CD8-positive, alpha-beta memory T cell (primary cell): ENCODE measurements around the gene FAM210B. TPM values are rescaled to one million over a fixed set of nuclear protein-coding genes. Genes with fewer than 3 reads are reported as not detected.
"Not testable (repeated sequence)": the region's sequence is repeated elsewhere in the genome, so short reads cannot be mapped to it uniquely, and the experiment has no call there.

ENCODE experiments used
- CTCF ChIA-PET: fragments of 350-600 bp; sonication (Branson Sonifier 250); formaldehyde crosslinking; loops from one replicate; lab custom pipeline; 2021; ENCODE audit warnings: antibody characterized with exemption; lab: Charles Lee
- POLR2A ChIA-PET: fragments of 350-600 bp; sonication (Branson Sonifier 250); formaldehyde crosslinking; loops from one replicate; lab custom pipeline; 2021; ENCODE audit warnings: antibody characterized with exemption; lab: Charles Lee
- DNase-seq, 5 donors: peaks; one replicate each; pipeline versions ENCODE4 v3.0.0 to v3.0.0-alpha.2; 2020 to 2022; ENCODE audit warnings: mixed read lengths in 1 of 5
- H3K27ac ChIP-seq: one replicate; pipeline ENCODE4 v1.7.0; 2013; ENCODE audit warnings: low read depth, mild to moderate bottlenecking, low read length, moderate library complexity
- H3K27me3 ChIP-seq: 2 replicates; pipeline ENCODE4 v1.7.0; 2013; ENCODE audit warnings: low read length, mild to moderate bottlenecking; ENCODE audit not compliant: insufficient read depth, poor library complexity, severe bottlenecking
- H3K36me3 ChIP-seq: 2 replicates; pipeline ENCODE4 v1.7.0; 2013; ENCODE audit warnings: mild to moderate bottlenecking, low read length, moderate library complexity; ENCODE audit not compliant: insufficient read depth
- H3K4me1 ChIP-seq: 2 replicates; pipeline ENCODE4 v1.7.0; 2013; ENCODE audit warnings: mild to moderate bottlenecking, low read length, moderate library complexity; ENCODE audit not compliant: insufficient read depth
- H3K4me3 ChIP-seq: 2 replicates; pipeline ENCODE4 v1.7.0; 2013; ENCODE audit warnings: mild to moderate bottlenecking, low read length
- H3K9me3 ChIP-seq: 2 replicates; pipeline ENCODE4 v1.7.0; 2013; ENCODE audit warnings: mild to moderate bottlenecking, low read length
- H3K27ac Mint-ChIP-seq, 8 donors: one replicate each; pipeline ENCODE4 v1.8.0; 2020 to 2021; ENCODE audit warnings: mixed read lengths in 8 of 8, mild to moderate bottlenecking in 6 of 8, inconsistent platforms in 3 of 8, moderate library complexity in 3 of 8
- H3K27me3 Mint-ChIP-seq, 2 donors: one replicate each; pipeline ENCODE4 v1.8.0; 2020 to 2021; ENCODE audit warnings: mixed read lengths in 2 of 2, mild to moderate bottlenecking in 1 of 2, moderate library complexity in 1 of 2
- H3K36me3 Mint-ChIP-seq, 3 donors: one replicate each; pipeline ENCODE4 v1.8.0; 2020 to 2021; ENCODE audit warnings: mixed read lengths in 3 of 3, inconsistent platforms in 1 of 3, mild to moderate bottlenecking in 1 of 3
- H3K4me1 Mint-ChIP-seq, 3 donors: one replicate each; pipeline ENCODE4 v1.8.0; 2020 to 2021; ENCODE audit warnings: mixed read lengths in 3 of 3, inconsistent platforms in 1 of 3, mild to moderate bottlenecking in 1 of 3
- H3K4me3 Mint-ChIP-seq, 7 donors: one replicate each; pipeline ENCODE4 v1.8.0; 2020 to 2021; ENCODE audit warnings: mixed read lengths in 7 of 7, mild to moderate bottlenecking in 6 of 7, moderate library complexity in 4 of 7, inconsistent platforms in 2 of 7
- H3K9me3 Mint-ChIP-seq, 5 donors: one replicate each; pipeline ENCODE4 v1.8.0; 2020 to 2022; ENCODE audit warnings: mixed read lengths in 5 of 5, mild to moderate bottlenecking in 3 of 5, moderate library complexity in 2 of 5, inconsistent platforms in 1 of 5
- polyA plus RNA-seq: library from polyadenylated mRNA; unstranded; fragments of 300-500 nt; fragmentation: Illumina TruSeq; gene quantifications from one replicate; pipeline ENCODE4 v1.2.3, GENCODE V29; 2021
- total RNA-seq, 2 experiments: library from RNA; stranded (reverse); gene quantifications; one replicate each; pipeline ENCODE4 v1.2.3, GENCODE V29; 2021

FAM210B gene
- total and polyA plus RNA-seq, 3 experiments from 2014 or later = 6.3 to 31.8 (median 6.7) TPM

- DNase-seq, H3K9me3 ChIP-seq, H3K36me3 ChIP-seq, H3K27me3 ChIP-seq, H3K9me3 Mint-ChIP-seq, H3K27me3 Mint-ChIP-seq: not testable (repeated sequence)
- CTCF ChIA-PET = interaction anchor here (1.4 kb wide), 1 partner anchor 16 kb away, joined by 5 read pairs; no protein-coding TSS in a partner anchor
- H3K4me1 Mint-ChIP-seq = peaks cover 39 to 51% (median 44%) of the 10 kb centered on the region in 3 donors
- peak overlapping the region; percentile 83 for H3K4me3 ChIP-seq
- peaks cover 0 to 41% (median 12%) of the 10 kb centered on the region in 3 donors for H3K36me3 Mint-ChIP-seq
- POLR2A ChIA-PET = interaction anchor here (1.2 to 1.5 kb wide), 2 partner anchors 11 to 53 kb away, joined by 4 to 5 read pairs; no protein-coding TSS in a partner anchor
- peaks cover 50% of the 10 kb centered on the region for H3K4me1 ChIP-seq
- peak overlapping the region; percentile 90 to 96 (median 93) for H3K4me3 Mint-ChIP-seq
- H3K27ac ChIP-seq = peak overlapping the region; percentile 69
- H3K27ac Mint-ChIP-seq = peak overlapping the region; percentile 91 to 99 (median 98)
Observed at GRCh38 chr20:56411287-56411686, 52.5 kb downstream of the FAM210B start.

DNA sequence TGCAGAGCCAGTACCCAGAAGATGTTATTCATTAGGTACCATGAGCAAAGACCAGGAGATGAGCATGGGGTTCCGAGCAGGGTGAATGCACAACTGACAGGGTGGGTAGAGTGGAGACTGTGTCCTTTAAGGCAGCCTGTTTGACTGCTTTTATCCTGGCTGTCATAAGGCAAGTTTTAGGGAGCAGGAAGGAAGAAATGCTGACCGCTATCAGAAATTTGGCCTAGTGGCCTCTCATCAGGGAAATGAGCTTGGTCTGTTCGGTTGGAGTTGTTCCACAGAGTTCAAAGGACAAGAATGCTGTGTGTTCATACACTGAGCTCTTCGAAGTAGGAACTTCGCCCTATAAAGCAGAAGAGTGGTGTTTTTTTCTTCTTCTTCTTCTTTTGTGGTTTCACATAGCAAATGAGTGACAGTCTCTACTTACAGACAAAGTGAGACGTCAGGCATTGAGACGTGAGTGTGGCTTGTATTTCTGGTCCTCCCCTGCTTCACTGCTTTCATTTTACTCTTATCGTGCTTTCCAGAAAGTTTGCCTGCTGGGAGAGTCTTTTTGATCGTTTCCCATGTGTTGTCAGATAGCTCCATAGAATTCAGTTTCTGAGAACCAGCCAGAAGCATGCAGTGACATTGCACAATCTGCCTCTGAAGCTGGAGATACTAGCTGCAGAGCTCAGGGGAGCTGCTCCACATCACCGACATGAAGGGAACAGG is 53.1 kb downstream of the FAM210B start, which contains the start of gene CASS4:
Gene CASS4, plus strand, starts transcription at position 502 of the 714 bp plus-strand sequence. Its CDS starts 199 bp downstream, at position 701.
- Mint-ChIP-seq H3K27ac (peak within 1 kb of the TSS; percentile 91 to 99 (median 98)), H3K9me3 (no peaks in the 10 kb centered on the region), H3K4me1 (peaks cover 45 to 57% (median 51%) of the 10 kb centered on the region in 3 donors), H3K36me3 (peaks cover 0 to 36% (median 15%) of the 10 kb centered on the region in 3 donors), H3K4me3 (peak within 1 kb of the TSS; percentile 90 to 96 (median 93)), H3K27me3 (no peaks in the 10 kb centered on the region)
- CTCF ChIA-PET = interaction anchor here (1.1 to 2.3 kb wide), 6 partner anchors 10 to 52 kb away, joined by 3 to 11 read pairs (median 4); no protein-coding TSS in a partner anchor
- POLR2A ChIA-PET = interaction anchor here (0.9 to 1.5 kb wide), 4 partner anchors 10 to 52 kb away, joined by 3 to 5 read pairs (median 4); partner anchors contain the start of genes AURKA and CSTF1
- peak within 1 kb of the TSS; percentile 83 for H3K4me3 ChIP-seq
- peak within 1 kb of the TSS; percentile 69 for H3K27ac ChIP-seq
- no peaks in the 10 kb centered on the region for H3K27me3 ChIP-seq
- peaks cover 56% of the 10 kb centered on the region for H3K4me1 ChIP-seq
- no peaks in the 10 kb centered on the region for H3K9me3 ChIP-seq
- peaks cover 5% of the 10 kb centered on the region for H3K36me3 ChIP-seq
- DNase-seq = peak in 3 of 5 donors; percentile 54 to 78 (median 63)

DNA sequence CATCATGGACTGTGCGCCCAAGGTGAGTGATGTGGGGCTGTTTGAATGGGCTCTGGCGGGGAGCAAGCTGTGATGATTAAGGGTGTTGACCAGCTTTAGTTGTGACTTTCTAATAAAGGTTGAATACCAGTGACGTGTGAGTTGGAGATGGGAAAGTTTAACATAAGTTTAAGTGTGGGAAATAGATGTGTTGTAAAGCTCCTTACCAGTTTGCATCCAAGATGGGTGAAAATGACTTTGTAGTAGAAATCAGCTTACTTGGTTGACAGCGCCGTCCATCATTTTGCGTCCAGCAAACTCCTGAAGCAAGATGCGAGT is 53.7 kb downstream of the FAM210B start:
- no peaks in the 10 kb centered on the region for H3K9me3 Mint-ChIP-seq
- Histone ChIP-seq H3K27me3 (no peaks in the 10 kb centered on the region), H3K9me3 (no peaks in the 10 kb centered on the region), H3K4me1 (peaks cover 61% of the 10 kb centered on the region), H3K27ac (peak overlapping the region; percentile 69), H3K36me3 (no peaks in the 10 kb centered on the region), H3K4me3 (peak overlapping the region; percentile 83)
- H3K27me3 Mint-ChIP-seq = no peaks in the 10 kb centered on the region
- CTCF ChIA-PET = interaction anchor here (1.1 to 2.3 kb wide), 6 partner anchors 9 to 51 kb away, joined by 3 to 11 read pairs (median 4); no protein-coding TSS in a partner anchor
- H3K27ac Mint-ChIP-seq = peak overlapping the region; percentile 91 to 99 (median 98)
- H3K4me1 Mint-ChIP-seq = peaks cover 50 to 62% (median 56%) of the 10 kb centered on the region in 3 donors
- H3K4me3 Mint-ChIP-seq = peak overlapping the region; percentile 90 to 96 (median 93)
- H3K36me3 Mint-ChIP-seq = peaks cover 0 to 34% (median 13%) of the 10 kb centered on the region in 3 donors
- DNase-seq = no peak
- POLR2A ChIA-PET = interaction anchor here (0.6 to 1.5 kb wide), 5 partner anchors 10 to 52 kb away, joined by 3 to 5 read pairs (median 4); partner anchors contain the start of genes AURKA and CSTF1

- peak overlapping the region; percentile 90 to 96 (median 93) for H3K4me3 Mint-ChIP-seq
- DNase-seq = no peak
- POLR2A ChIA-PET = interaction anchor here (0.6 to 1.5 kb wide), 3 partner anchors 12 to 51 kb away, joined by 4 read pairs; partner anchors contain the start of genes AURKA and CSTF1
- no peaks in the 10 kb centered on the region for H3K9me3 Mint-ChIP-seq
- Histone ChIP-seq H3K4me1 (peaks cover 67% of the 10 kb centered on the region), H3K27me3 (no peaks in the 10 kb centered on the region), H3K36me3 (no peaks in the 10 kb centered on the region), H3K9me3 (no peaks in the 10 kb centered on the region), H3K27ac (peak overlapping the region; percentile 69), H3K4me3 (peak overlapping the region; percentile 83)
- peaks cover 0 to 30% (median 10%) of the 10 kb centered on the region in 3 donors for H3K36me3 Mint-ChIP-seq
- CTCF ChIA-PET = interaction anchor here (1.1 to 2.3 kb wide), 5 partner anchors 9 to 51 kb away, joined by 3 to 11 read pairs (median 4); no protein-coding TSS in a partner anchor
- H3K27ac Mint-ChIP-seq = peak overlapping the region; percentile 91 to 99 (median 98)
- no peaks in the 10 kb centered on the region for H3K27me3 Mint-ChIP-seq
- peaks cover 54 to 67% (median 61%) of the 10 kb centered on the region in 3 donors for H3K4me1 Mint-ChIP-seq
Observed at GRCh38 chr20:56412949-56413348, 54.2 kb downstream of the FAM210B start.

DNA sequence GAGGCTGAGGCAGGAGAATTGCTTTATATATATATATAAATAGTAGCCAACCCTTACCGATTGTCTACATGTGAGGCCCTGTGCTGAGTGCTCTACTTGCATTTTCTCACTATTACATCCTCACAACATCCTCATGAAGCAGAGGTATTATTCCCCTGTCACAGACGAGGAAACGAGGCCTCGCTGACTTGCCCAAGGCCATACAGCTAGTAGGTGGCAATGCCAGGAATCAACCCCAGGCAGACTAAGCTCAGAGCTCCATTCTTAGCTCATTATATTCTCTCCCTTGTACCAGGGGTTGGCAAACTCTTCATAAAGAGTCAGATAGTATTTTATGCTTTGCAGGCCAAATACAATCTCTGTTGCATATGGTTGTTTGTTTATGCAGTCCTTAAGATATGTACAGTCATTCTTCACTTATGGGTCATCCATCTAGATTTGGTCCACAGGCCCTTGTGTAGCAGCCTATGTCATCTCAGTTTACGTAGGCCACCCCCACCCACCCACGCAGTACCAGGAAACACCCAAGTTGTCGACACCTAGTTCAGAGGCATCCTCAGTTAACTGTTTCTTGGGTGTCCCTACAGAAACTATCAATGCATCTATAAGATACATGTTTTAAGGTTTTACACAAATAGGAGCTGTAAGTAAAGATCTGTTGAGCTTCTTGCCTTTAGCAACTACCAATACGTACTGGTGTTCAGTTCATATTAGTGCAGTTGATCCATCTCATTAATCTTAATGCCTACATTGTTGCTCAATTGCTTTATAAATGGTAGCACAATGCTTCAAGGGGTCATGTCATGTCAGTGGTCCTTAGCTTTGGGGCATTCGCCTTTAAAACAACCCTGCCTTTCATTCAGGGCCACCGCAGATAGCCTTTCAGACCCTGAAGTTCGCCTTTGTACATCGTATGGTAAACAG is 56.3 kb downstream of the FAM210B start:
- Mint-ChIP-seq H3K4me1 (peaks cover 67 to 82% (median 75%) of the 10 kb centered on the region in 3 donors), H3K36me3 (peaks cover 0 to 19% (median 11%) of the 10 kb centered on the region in 3 donors), H3K27me3 (peaks cover 0 to 1% of the 10 kb centered on the region in 2 donors), H3K9me3 (no peaks in the 10 kb centered on the region), H3K27ac (peak overlapping the region; percentile 84 to 97 (median 92)), H3K4me3 (peak overlapping the region; percentile 46 to 95 (median 78))
- ChIA-PET CTCF (interaction anchor here (0.8 to 1.2 kb wide), 2 partner anchors 8 to 14 kb away, joined by 3 to 5 read pairs; no protein-coding TSS in a partner anchor), POLR2A (interaction anchor here (0.6 kb wide), 1 partner anchor 26 kb away, joined by 5 read pairs; no protein-coding TSS in a partner anchor)
- Histone ChIP-seq H3K36me3 (no peaks in the 10 kb centered on the region), H3K4me1 (peaks cover 87% of the 10 kb centered on the region), H3K9me3 (no peaks in the 10 kb centered on the region), H3K4me3 (peak overlapping the region; percentile 8), H3K27me3 (no peaks in the 10 kb centered on the region), H3K27ac (peak overlapping the region; percentile 66)
- DNase-seq = peak in 4 of 5 donors; percentile 27 to 57 (median 42)

- Histone ChIP-seq H3K27ac (peak overlapping the region; percentile 66), H3K4me3 (no peak overlapping the region), H3K36me3 (no peaks in the 10 kb centered on the region), H3K27me3 (no peaks in the 10 kb centered on the region), H3K4me1 (peaks cover 97% of the 10 kb centered on the region), H3K9me3 (no peaks in the 10 kb centered on the region)
- ChIA-PET CTCF (interaction anchor here (1.4 kb wide), 1 partner anchor 17 kb away, joined by 3 read pairs; no protein-coding TSS in a partner anchor), POLR2A (no interaction called here)
- Mint-ChIP-seq H3K4me3 (peak overlapping the region; percentile 7 to 83 (median 32)), H3K4me1 (peaks cover 72 to 86% (median 81%) of the 10 kb centered on the region in 3 donors), H3K9me3 (no peaks in the 10 kb centered on the region), H3K36me3 (peaks cover 0 to 17% (median 15%) of the 10 kb centered on the region in 3 donors), H3K27ac (peak overlapping the region in 7 of 8 donors; percentile 91 to 100 (median 95)), H3K27me3 (peaks cover 0 to 1% of the 10 kb centered on the region in 2 donors)
- DNase-seq = no peak
Observed at GRCh38 chr20:56417402-56417801, 58.6 kb downstream of the FAM210B start.

GRCh38 chr20:56417911-56418310 is 59.1 kb downstream of the FAM210B start:
- peak overlapping the region; percentile 18 for H3K4me3 ChIP-seq
- peak overlapping the region; percentile 91 to 100 (median 94) for H3K27ac Mint-ChIP-seq
- H3K27ac ChIP-seq = peak overlapping the region; percentile 66
- H3K4me1 Mint-ChIP-seq = peaks cover 72 to 86% (median 81%) of the 10 kb centered on the region in 3 donors
- peak overlapping the region; percentile 12 to 83 (median 75) for H3K4me3 Mint-ChIP-seq
- peaks cover 98% of the 10 kb centered on the region for H3K4me1 ChIP-seq
- peaks cover 0 to 1% of the 10 kb centered on the region in 2 donors for H3K27me3 Mint-ChIP-seq
- CTCF ChIA-PET = interaction anchor here (1.0 to 3.5 kb wide), 3 partner anchors 9 to 17 kb away, joined by 3 to 11 read pairs (median 3); no protein-coding TSS in a partner anchor
- no peaks in the 10 kb centered on the region for H3K36me3 ChIP-seq
- no peaks in the 10 kb centered on the region for H3K9me3 ChIP-seq
- DNase-seq = no peak
- H3K9me3 Mint-ChIP-seq = no peaks in the 10 kb centered on the region
- H3K27me3 ChIP-seq = no peaks in the 10 kb centered on the region
- peaks cover 0 to 15% (median 15%) of the 10 kb centered on the region in 3 donors for H3K36me3 Mint-ChIP-seq
- POLR2A ChIA-PET = no interaction called here
